ENCODE results near the gene C10orf90.

DNA sequence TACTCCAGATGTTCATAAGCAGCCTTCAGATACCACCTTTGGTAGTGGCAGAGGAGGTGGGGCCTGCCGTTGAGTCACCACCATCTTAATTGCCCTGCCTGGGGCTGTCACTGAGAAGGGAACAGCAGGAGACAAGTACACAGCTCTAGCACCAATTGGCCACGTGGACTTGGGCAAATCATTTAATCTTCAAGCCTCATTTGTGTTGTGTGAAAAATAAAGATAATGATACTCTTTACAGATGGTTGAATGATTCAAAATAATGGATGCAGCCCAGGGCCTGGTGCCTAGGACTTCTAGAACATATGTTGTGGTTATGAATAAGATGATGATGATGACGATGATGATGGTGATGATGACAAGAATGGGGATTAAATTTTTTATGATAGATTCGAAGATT, 170.3 kb downstream of the C10orf90 start:
- TF ChIP-seq, protein P1, sequence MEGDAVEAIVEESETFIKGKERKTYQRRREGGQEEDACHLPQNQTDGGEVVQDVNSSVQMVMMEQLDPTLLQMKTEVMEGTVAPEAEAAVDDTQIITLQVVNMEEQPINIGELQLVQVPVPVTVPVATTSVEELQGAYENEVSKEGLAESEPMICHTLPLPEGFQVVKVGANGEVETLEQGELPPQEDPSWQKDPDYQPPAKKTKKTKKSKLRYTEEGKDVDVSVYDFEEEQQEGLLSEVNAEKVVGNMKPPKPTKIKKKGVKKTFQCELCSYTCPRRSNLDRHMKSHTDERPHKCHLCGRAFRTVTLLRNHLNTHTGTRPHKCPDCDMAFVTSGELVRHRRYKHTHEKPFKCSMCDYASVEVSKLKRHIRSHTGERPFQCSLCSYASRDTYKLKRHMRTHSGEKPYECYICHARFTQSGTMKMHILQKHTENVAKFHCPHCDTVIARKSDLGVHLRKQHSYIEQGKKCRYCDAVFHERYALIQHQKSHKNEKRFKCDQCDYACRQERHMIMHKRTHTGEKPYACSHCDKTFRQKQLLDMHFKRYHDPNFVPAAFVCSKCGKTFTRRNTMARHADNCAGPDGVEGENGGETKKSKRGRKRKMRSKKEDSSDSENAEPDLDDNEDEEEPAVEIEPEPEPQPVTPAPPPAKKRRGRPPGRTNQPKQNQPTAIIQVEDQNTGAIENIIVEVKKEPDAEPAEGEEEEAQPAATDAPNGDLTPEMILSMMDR (IDR thresholded peaks at IDR 0.05) = no peak
- TF ChIP-seq POLR2A (IDR thresholded peaks at IDR 0.05) (no peak), EP300 (IDR thresholded peaks at IDR 0.05) (no peak)
